ENCODE measurements around the gene CPPED1. TPM values are rescaled to one million over a fixed set of nuclear protein-coding genes. Genes with fewer than 3 reads are reported as not detected.

Gene CPPED1
- total and polyA plus RNA-seq, 2 of the 4 experiments (the other 2 are of a cell fraction), result 5.1 to 6.5 TPM

DNA sequence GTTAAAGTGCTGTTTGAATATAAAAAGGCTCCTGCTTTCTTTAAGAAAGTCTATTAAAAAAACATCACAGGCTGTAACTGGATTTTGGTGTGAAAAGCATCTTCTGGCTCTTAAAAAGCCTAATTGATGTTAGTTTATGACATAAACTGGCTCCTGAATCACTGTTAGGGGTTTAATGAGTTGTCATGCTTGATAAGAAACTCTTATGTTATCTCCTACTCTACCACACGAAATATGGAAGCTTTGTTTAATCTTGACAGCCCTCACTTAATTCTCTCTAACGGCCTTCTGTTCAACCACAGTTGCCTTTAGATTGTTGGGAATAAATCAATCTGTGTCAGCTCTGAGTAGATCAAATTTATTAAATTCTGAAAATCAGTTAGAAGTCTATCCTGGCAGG lies 51.5 kb downstream of the CPPED1 start:
- Histone ChIP-seq H3K14ac (replicated peaks; ENCODE audit: low read depth, low read length) (no peak overlapping the region), H3K9me1 (ENCODE audit: insufficient read depth, low read length) (no peaks in the 10 kb centered on the region), H2AK9ac (replicated peaks; ENCODE audit: low read depth, low read length, poor library complexity) (no peak overlapping the region), H3K18ac (ENCODE audit: low read depth, low read length) (no peak overlapping the region), H3K23ac (ENCODE audit: low read depth, low read length) (no peak overlapping the region), H2BK5ac (ENCODE audit: low read depth, low read length, poor library complexity, severe bottlenecking) (no peak overlapping the region), H4K5ac (ENCODE audit: low read depth, low read length) (no peak overlapping the region), H3K4ac (ENCODE audit: low read depth, low read length) (no peak overlapping the region), H3K27ac (ENCODE audit: insufficient read depth, low read length) (no peak overlapping the region), H2BK120ac (ENCODE audit: low read depth, low read length) (no peak overlapping the region), H2AK5ac (ENCODE audit: low read depth, low read length) (no peak overlapping the region), H4K91ac (ENCODE audit: insufficient read depth, low read depth, low read length) (no peak overlapping the region), H3K79me1 (ENCODE audit: low read depth in 1 of 2, low read length in 2 of 2) (no peaks in the 10 kb centered on the region), H2AFZ (replicated peaks; ENCODE audit: low read length, poor library complexity) (no peak overlapping the region), H3K27me3 (ENCODE audit: control insufficient read depth, insufficient read depth, low read length) (no peaks in the 10 kb centered on the region), H4K20me1 (ENCODE audit: insufficient read depth, low read length) (no peaks in the 10 kb centered on the region), H3K36me3 (ENCODE audit: control insufficient read depth, insufficient read depth, low read length) (no peaks in the 10 kb centered on the region), H3K4me1 (ENCODE audit: control insufficient read depth, insufficient read depth, low read length) (no peaks in the 10 kb centered on the region), H3K4me2 (ENCODE audit: low read depth, low read length) (no peak overlapping the region), H3K4me3 (ENCODE audit: insufficient read depth, low read depth, low read length) (no peak overlapping the region), H4K8ac (ENCODE audit: low read depth in 2 of 2, low read length in 2 of 2) (no peak overlapping the region), H3K9ac (ENCODE audit: low read depth, low read length) (no peak overlapping the region), H3K56ac (ENCODE audit: extremely low read depth, insufficient read depth, low read length) (no peak overlapping the region), H2BK20ac (ENCODE audit: low read depth, low read length) (no peak overlapping the region), H2BK15ac (ENCODE audit: low read depth, low read length) (no peak overlapping the region), H3K9me3 (ENCODE audit: control insufficient read depth, insufficient read depth, low read length) (no peaks in the 10 kb centered on the region)
- dilution Hi-C loops (cut with HindIII; ENCODE audit: low sequenced_read_pairs, unreplicated experiment), result no loop called here
- POLR2A ChIA-PET (ENCODE audit: unreplicated experiment), result no interaction called here
- intact Hi-C loops (cut with micrococcal nuclease), result no loop called here
- no CpG with 5 or more reads among the region's 2 CpGs for WGBS, 2 experiments (ENCODE audit: extremely low coverage in 2 of 2, insufficient read length in 1 of 2)
- no peak for TF ChIP-seq NFE2L2 (IDR thresholded peaks at IDR 0.05; ENCODE audit: low read depth, low read length)
- TF ChIP-seq RFX5 (IDR thresholded peaks at IDR 0.05; ENCODE audit: low read depth, low read length), result no peak
- TF ChIP-seq FOS (IDR thresholded peaks at IDR 0.05; ENCODE audit: low read depth, low read length), result no peak
- no peak for TF ChIP-seq BHLHE40 (IDR thresholded peaks at IDR 0.05; ENCODE audit: low read depth, low read length)
- no peak for TF ChIP-seq RAD21 (IDR thresholded peaks at IDR 0.05; ENCODE audit: low read length)
- no peak for TF ChIP-seq CHD1 (IDR thresholded peaks at IDR 0.05; ENCODE audit: low read depth, low read length)
- no peak for TF ChIP-seq MAFK (IDR thresholded peaks at IDR 0.05; ENCODE audit: low read depth, low read length)
- TF ChIP-seq MAZ (IDR thresholded peaks at IDR 0.05; ENCODE audit: borderline replicate concordance, low read depth, low read length), result no peak
- TF ChIP-seq, protein P1, sequence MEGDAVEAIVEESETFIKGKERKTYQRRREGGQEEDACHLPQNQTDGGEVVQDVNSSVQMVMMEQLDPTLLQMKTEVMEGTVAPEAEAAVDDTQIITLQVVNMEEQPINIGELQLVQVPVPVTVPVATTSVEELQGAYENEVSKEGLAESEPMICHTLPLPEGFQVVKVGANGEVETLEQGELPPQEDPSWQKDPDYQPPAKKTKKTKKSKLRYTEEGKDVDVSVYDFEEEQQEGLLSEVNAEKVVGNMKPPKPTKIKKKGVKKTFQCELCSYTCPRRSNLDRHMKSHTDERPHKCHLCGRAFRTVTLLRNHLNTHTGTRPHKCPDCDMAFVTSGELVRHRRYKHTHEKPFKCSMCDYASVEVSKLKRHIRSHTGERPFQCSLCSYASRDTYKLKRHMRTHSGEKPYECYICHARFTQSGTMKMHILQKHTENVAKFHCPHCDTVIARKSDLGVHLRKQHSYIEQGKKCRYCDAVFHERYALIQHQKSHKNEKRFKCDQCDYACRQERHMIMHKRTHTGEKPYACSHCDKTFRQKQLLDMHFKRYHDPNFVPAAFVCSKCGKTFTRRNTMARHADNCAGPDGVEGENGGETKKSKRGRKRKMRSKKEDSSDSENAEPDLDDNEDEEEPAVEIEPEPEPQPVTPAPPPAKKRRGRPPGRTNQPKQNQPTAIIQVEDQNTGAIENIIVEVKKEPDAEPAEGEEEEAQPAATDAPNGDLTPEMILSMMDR (conservative IDR thresholded peaks at IDR 0.05; ENCODE audit: low read depth, low read length), result no peak
- no peak for TF ChIP-seq CEBPB (IDR thresholded peaks at IDR 0.05; ENCODE audit: low read depth, low read length)
- TF ChIP-seq, protein P2, sequence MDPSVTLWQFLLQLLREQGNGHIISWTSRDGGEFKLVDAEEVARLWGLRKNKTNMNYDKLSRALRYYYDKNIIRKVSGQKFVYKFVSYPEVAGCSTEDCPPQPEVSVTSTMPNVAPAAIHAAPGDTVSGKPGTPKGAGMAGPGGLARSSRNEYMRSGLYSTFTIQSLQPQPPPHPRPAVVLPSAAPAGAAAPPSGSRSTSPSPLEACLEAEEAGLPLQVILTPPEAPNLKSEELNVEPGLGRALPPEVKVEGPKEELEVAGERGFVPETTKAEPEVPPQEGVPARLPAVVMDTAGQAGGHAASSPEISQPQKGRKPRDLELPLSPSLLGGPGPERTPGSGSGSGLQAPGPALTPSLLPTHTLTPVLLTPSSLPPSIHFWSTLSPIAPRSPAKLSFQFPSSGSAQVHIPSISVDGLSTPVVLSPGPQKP (IDR thresholded peaks at IDR 0.05; ENCODE audit: borderline replicate concordance, low read depth, low read length), result no peak
- no peak for TF ChIP-seq RCOR1 (IDR thresholded peaks at IDR 0.05; ENCODE audit: insufficient replicate concordance, low read length)
- no peak for TF ChIP-seq MXI1 (IDR thresholded peaks at IDR 0.05; ENCODE audit: borderline replicate concordance, low read depth, low read length)
- TF ChIP-seq SMC3 (IDR thresholded peaks at IDR 0.05; ENCODE audit: low read depth, low read length), result no peak
- TF ChIP-seq POLR2A (IDR thresholded peaks at IDR 0.05; ENCODE audit: low read depth, low read length), result no peak
- TF ChIP-seq, protein P3, sequence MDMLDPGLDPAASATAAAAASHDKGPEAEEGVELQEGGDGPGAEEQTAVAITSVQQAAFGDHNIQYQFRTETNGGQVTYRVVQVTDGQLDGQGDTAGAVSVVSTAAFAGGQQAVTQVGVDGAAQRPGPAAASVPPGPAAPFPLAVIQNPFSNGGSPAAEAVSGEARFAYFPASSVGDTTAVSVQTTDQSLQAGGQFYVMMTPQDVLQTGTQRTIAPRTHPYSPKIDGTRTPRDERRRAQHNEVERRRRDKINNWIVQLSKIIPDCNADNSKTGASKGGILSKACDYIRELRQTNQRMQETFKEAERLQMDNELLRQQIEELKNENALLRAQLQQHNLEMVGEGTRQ (IDR thresholded peaks at IDR 0.05; ENCODE audit: low read depth, low read length), result no peak
- ATAC-seq (ENCODE audit: low read depth) (no peak), DNase-seq (no peak)
- CTCF ChIA-PET, result no interaction called here
- BruUV-seq (replicated peaks), result no TSS peak
- in situ Hi-C loops (cut with MboI; ENCODE audit: low sequenced_read_pairs), result no loop called here

Measured in IMR-90 (cell line).